Aorta (tissue), 5 donors: ENCODE measurements around the gene GEMIN4. TPM values are rescaled to one million over a fixed set of nuclear protein-coding genes. Genes with fewer than 3 reads are reported as not detected.
"Not testable (repeated sequence)": the region's sequence is repeated elsewhere in the genome, so short reads cannot be mapped to it uniquely, and the experiment has no call there.

Experiments
- ATAC-seq: fragments of 200-7000 bp; cut with Tn5 transposase; one replicate; pipeline ENCODE4 v1.9.1; 2022; ENCODE audit warnings: moderate library complexity; ENCODE audit not compliant: low FRiP score
- DNase-seq, 2 donors: peaks; one replicate each; pipeline ENCODE4 v3.0.0-alpha.2; 2020
- H3K27ac ChIP-seq, 2 donors: one replicate each; pipeline ENCODE4 v1.5.1; 2013; ENCODE audit warnings: low read length in 2 of 2, mild to moderate bottlenecking in 2 of 2, moderate library complexity in 2 of 2, control low read depth in 1 of 2, inconsistent platforms in 1 of 2, low read depth in 1 of 2
- H3K27me3 ChIP-seq, 2 donors: one replicate each; pipeline ENCODE4 v1.6.1; 2013; ENCODE audit warnings: control low read depth in 1 of 2, low read length in 1 of 2, mild to moderate bottlenecking in 1 of 2, moderate library complexity in 1 of 2; ENCODE audit not compliant: insufficient read depth in 2 of 2, control insufficient read depth in 1 of 2
- H3K36me3 ChIP-seq, 2 donors: one replicate each; pipeline ENCODE4 v1.6.1; 2013; ENCODE audit warnings: control low read depth in 1 of 2, low read length in 1 of 2, mild to moderate bottlenecking in 1 of 2; ENCODE audit not compliant: insufficient read depth in 2 of 2, control insufficient read depth in 1 of 2
- H3K4me1 ChIP-seq, 2 donors: one replicate each; pipeline ENCODE4 v1.6.1; 2013; ENCODE audit warnings: low read length in 2 of 2, control low read depth in 1 of 2, mild to moderate bottlenecking in 1 of 2, moderate library complexity in 1 of 2; ENCODE audit not compliant: insufficient read depth in 2 of 2, control insufficient read depth in 1 of 2
- H3K4me3 ChIP-seq, 2 donors: one replicate each; pipeline ENCODE4 v1.5.1; 2013; ENCODE audit warnings: low read length in 2 of 2, control low read depth in 1 of 2, mild to moderate bottlenecking in 1 of 2
- H3K9me3 ChIP-seq: one replicate; pipeline ENCODE4 v1.6.1; 2013; ENCODE audit warnings: mild to moderate bottlenecking, low read length; ENCODE audit not compliant: control insufficient read depth
- WGBS, 2 donors: extraction: QIAGEN DNeasy Blood & Tissue Kit; methylation state at CpG; one replicate each; pipeline ENCODE4 v1.1.7; 2013; 5-methylcytosine and 5-hydroxymethylcytosine counted together
- intact Hi-C, 2 donors: fragments of 100-400 bp; cut with DNase I; formaldehyde crosslinking; loops; one replicate each; pipeline versions ENCODE4 v1.14.2 to v1.15.0; 2022
- polyA plus RNA-seq, 2 donors: library from polyadenylated mRNA; stranded (reverse); fragments of 200-250 nt; gene quantifications; one replicate each; pipeline ENCODE4 v1.2.3, GENCODE V29; 2013
- total RNA-seq, 2 donors: library from RNA; stranded (reverse); fragmentation: NEBNext Ultra II Directional; extraction: Animal tissue kit (Norgen Biotek cat#: 25700); gene quantifications; one replicate each; pipeline ENCODE4 v1.2.1, GENCODE V29; 2021
- donor health status: healthy with polysubstance abuse.
- donor health status: Bipolar disorder and iron deficiency.
- donor health status: DM: no; HTN: no; CAD: no.
- donor health status: DM: no; HTN: no; CAD: no.
- donor health status: DM: yes; HTN: yes; CAD: no.

Gene GEMIN4
- total and polyA plus RNA-seq, 4 donors: 5.5 to 18.1 (median 14.5) TPM

GRCh38 chr17:787641-788221 is 35.7 kb upstream of the GEMIN4 start:
- no peak overlapping the region for H3K27ac ChIP-seq
- peaks cover 0 to 3% of the 10 kb centered on the region in 2 donors for H3K36me3 ChIP-seq
- ATAC-seq (no peak), DNase-seq (peak in 1 of 2 donors; percentile 28)
- no peaks in the 10 kb centered on the region for H3K9me3 ChIP-seq
- H3K4me3 ChIP-seq: no peak overlapping the region
- WGBS, 2 donors: 86 to 87% methylated on average over 12 of the region's 12 CpGs
- no peaks in the 10 kb centered on the region for H3K27me3 ChIP-seq
- H3K4me1 ChIP-seq: peaks cover 0 to 4% of the 10 kb centered on the region in 2 donors
- intact Hi-C loops: no loop called here

GRCh38 chr17:785901-786300 is 33.8 kb upstream of the GEMIN4 start:
- H3K4me1 ChIP-seq, ATAC-seq, H3K9me3 ChIP-seq, H3K4me3 ChIP-seq, intact Hi-C loops, H3K27ac ChIP-seq, H3K36me3 ChIP-seq, H3K27me3 ChIP-seq: not testable (repeated sequence)
- peak in 1 of 2 donors; percentile 33 for DNase-seq
- WGBS, 2 donors: 94 to 97% methylated on average over 7 of the region's 7 CpGs

GRCh38 chr17:784143-784542 is 32.1 kb upstream of the GEMIN4 start:
- Histone ChIP-seq H3K36me3 (peaks cover 0 to 3% of the 10 kb centered on the region in 2 donors), H3K27ac (no peak overlapping the region), H3K4me1 (peaks cover 0 to 4% of the 10 kb centered on the region in 2 donors), H3K4me3 (no peak overlapping the region), H3K27me3 (no peaks in the 10 kb centered on the region), H3K9me3 (no peaks in the 10 kb centered on the region)
- DNase-seq (no peak), ATAC-seq (no peak)
- intact Hi-C loops: no loop called here
- 66 to 67% methylated on average over 3 of the region's 3 CpGs for WGBS, 2 donors

- Histone ChIP-seq H3K4me3 (peak within 1 kb of the TSS; percentile 62 to 71), H3K9me3 (no peaks in the 10 kb centered on the region), H3K4me1 (peaks cover 0 to 4% of the 10 kb centered on the region in 2 donors), H3K27me3 (no peaks in the 10 kb centered on the region), H3K27ac (peak within 1 kb of the TSS in 1 of 2 donors; percentile 1), H3K36me3 (no peaks in the 10 kb centered on the region)
- DNase-seq: peak; percentile 95 to 98
- 0% methylated on average over 87 of the region's 87 CpGs for WGBS, 2 donors
- intact Hi-C loops: no loop called here
- peak; percentile 98 for ATAC-seq
Measured at GRCh38 chr17:781805-782731, 30.0 kb upstream of the GEMIN4 start, which contains the start of the genes GLOD4 and MRM3. Gene GLOD4 (minus strand): TSS chr17:782280. CDS start chr17:782255, 25 bp downstream. Gene MRM3 (plus strand): TSS chr17:782353. CDS start chr17:782379, 26 bp downstream.

- no peaks in the 10 kb centered on the region for H3K4me1 ChIP-seq
- H3K27me3 ChIP-seq: no peaks in the 10 kb centered on the region
- H3K4me3 ChIP-seq: no peak overlapping the region
- intact Hi-C loops: no loop called here
- WGBS, 2 donors: 91 to 92% methylated on average over 11 of the region's 11 CpGs
- ATAC-seq (no peak), DNase-seq (no peak)
- peaks cover 0 to 9% of the 10 kb centered on the region in 2 donors for H3K36me3 ChIP-seq
- no peaks in the 10 kb centered on the region for H3K9me3 ChIP-seq
- H3K27ac ChIP-seq: no peak overlapping the region
Measured at GRCh38 chr17:778096-778495, 26.0 kb upstream of the GEMIN4 start.

GRCh38 chr17:774313-774584 is 22.2 kb upstream of the GEMIN4 start:
- H3K27ac ChIP-seq: no peak overlapping the region
- ATAC-seq (no peak), DNase-seq (peak in 1 of 2 donors; percentile 13)
- 86 to 87% methylated on average over 5 of the region's 5 CpGs for WGBS, 2 donors
- no peaks in the 10 kb centered on the region for H3K9me3 ChIP-seq
- no peaks in the 10 kb centered on the region for H3K27me3 ChIP-seq
- H3K4me3 ChIP-seq: no peak overlapping the region
- no peaks in the 10 kb centered on the region for H3K4me1 ChIP-seq
- intact Hi-C loops: no loop called here
- H3K36me3 ChIP-seq: peaks cover 3 to 9% of the 10 kb centered on the region in 2 donors

- Histone ChIP-seq H3K27ac (no peak overlapping the region), H3K4me3 (no peak overlapping the region), H3K36me3 (peaks cover 3 to 9% of the 10 kb centered on the region in 2 donors), H3K4me1 (no peaks in the 10 kb centered on the region), H3K9me3 (no peaks in the 10 kb centered on the region), H3K27me3 (no peaks in the 10 kb centered on the region)
- peak in 1 of 2 donors; percentile 33 for DNase-seq
- intact Hi-C loops: no loop called here
- ATAC-seq: no peak
- 62 to 66% methylated on average over 14 of the region's 14 CpGs for WGBS, 2 donors
Measured at GRCh38 chr17:773467-774312, 21.6 kb upstream of the GEMIN4 start.

- no peaks in the 10 kb centered on the region for H3K4me1 ChIP-seq
- H3K27me3 ChIP-seq: no peaks in the 10 kb centered on the region
- H3K27ac ChIP-seq: no peak overlapping the region
- peaks cover 3 to 9% of the 10 kb centered on the region in 2 donors for H3K36me3 ChIP-seq
- intact Hi-C loops: no loop called here
- H3K4me3 ChIP-seq: no peak overlapping the region
- 86 to 87% methylated on average over 5 of the region's 5 CpGs for WGBS, 2 donors
- no peak for ATAC-seq
- H3K9me3 ChIP-seq: no peaks in the 10 kb centered on the region
- DNase-seq: no peak
Measured at GRCh38 chr17:773016-773415, 21.0 kb upstream of the GEMIN4 start.
